ENCODE results near the gene PTGES3.
A peak's percentile ranks its signal among the peaks of the same experiment; 100 is the strongest.
"Not testable (repeated sequence)": the region's sequence is repeated elsewhere in the genome, so short reads cannot be mapped to it uniquely, and the experiment has no call there.

The PTGES3 gene, protein sequence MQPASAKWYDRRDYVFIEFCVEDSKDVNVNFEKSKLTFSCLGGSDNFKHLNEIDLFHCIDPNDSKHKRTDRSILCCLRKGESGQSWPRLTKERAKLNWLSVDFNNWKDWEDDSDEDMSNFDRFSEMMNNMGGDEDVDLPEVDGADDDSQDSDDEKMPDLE

GRCh38 chr12:56688129-56688845 is at the start of gene PTGES3:
PTGES3 (minus strand) TSS chr12:56688284; CDS start chr12:56687999, 285 bp downstream.
- DNase-seq: peak in 55 of 56 donors; percentile 74 to 100 (median 94)

GRCh38 chr12:56728139-56728861 is 40.2 kb upstream of the PTGES3 start:
- DNase-seq: no peak

- not testable (repeated sequence) for DNase-seq
Measured at GRCh38 chr12:56726196-56726675, 38.2 kb upstream of the PTGES3 start.

DNA sequence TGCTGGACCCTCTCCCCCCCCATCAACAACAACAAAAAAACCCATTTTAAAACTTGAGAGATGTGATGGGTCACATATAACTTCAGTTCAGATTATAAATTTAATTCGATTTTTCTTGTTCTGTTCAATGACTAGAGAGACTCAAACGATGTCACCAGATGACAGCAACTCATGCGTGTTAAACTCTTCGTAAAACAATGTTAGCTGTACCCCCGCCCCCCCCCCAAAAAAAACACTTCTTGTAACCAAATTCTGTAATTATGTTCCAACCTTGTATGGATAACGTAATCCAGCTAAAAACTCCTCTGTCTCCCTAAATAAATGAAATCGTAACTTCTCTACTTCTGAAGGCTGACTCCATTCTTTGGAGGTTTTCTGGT is 37.6 kb upstream of the PTGES3 start:
- DNase-seq: no peak

- DNase-seq: peak; percentile 75 to 99 (median 98)
Measured at GRCh38 chr12:56724972-56725722, 37.1 kb upstream of the PTGES3 start, which contains the start of gene NACA. NACA (minus strand) TSS chr12:56725299; CDS start chr12:56724521, 778 bp downstream.

DNA sequence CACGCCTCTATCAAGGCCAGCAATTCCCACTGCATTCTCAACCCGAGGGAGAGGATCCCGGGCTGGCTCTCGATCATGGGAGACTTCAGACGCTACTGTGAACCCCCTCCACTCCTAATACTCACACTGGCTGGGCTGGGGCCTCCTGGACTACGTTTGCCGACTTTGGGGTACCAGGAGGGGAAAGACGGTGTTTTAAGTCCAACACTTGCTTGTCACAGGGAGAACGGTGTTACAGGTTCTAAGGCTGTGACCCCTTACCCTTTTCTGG is 36.6 kb upstream of the PTGES3 start:
- DNase-seq: peak in 10 of 56 donors; percentile 7 to 65 (median 45)

DNA sequence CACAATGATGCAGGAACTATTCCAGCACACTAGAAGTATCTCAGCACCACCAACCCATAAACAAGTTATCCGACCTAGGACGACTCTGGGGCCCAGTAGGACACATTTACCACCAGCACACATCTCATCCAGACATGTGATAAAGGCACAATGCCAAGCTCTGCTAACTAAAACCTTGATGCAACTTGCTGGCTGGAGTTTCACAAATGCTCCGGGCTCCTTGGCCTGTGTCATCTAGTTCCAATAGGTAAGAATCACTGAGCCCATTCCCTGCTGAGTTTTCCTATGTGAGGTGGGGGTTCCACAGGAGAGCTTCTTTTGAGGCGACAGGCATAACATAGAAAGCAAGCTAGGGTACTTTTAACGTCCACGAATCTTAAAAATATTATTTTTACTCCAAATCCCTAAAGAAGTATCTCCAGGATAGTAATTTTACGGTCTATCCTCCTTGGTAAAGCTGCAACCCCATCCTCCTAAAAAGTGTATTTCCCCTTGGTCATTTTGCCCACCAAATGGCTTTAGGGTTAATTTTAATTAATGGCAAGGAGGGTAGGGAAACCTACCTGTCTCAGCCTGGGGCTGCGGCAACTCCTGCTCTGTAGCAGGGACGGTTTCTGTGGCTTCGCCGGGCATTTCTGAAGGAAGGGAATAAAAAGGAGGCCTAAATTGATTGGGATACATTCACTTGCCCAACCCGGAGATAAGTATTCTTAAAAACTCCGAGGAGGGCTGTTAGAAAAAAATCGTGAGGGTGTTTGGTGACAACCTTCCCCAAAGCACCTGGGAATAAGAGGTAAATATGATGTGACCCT is 36.0 kb upstream of the PTGES3 start:
- DNase-seq: peak in 17 of 56 donors; percentile 2 to 48 (median 7)

DNA sequence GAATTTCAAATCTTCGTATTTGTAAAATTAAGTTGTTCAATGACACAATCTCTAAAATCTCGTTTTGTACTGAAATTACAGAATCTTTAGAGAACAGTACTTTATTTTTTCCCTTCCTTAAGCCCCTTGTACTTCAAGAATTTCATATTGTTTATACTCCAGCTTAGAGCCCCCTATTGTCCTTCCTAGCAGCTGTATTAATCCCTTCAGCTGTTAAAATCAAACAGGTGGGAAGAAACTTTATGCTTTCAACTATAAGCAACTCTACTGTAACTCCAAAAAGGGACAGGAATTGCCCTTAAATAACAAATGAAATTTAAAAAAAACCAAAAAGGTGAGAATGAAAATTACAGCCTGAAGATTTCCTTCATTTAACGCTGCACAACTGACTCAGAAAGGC is 35.3 kb upstream of the PTGES3 start:
- DNase-seq: no peak

GRCh38 chr12:56722832-56723231 is 34.7 kb upstream of the PTGES3 start:
- DNase-seq: no peak

DNA sequence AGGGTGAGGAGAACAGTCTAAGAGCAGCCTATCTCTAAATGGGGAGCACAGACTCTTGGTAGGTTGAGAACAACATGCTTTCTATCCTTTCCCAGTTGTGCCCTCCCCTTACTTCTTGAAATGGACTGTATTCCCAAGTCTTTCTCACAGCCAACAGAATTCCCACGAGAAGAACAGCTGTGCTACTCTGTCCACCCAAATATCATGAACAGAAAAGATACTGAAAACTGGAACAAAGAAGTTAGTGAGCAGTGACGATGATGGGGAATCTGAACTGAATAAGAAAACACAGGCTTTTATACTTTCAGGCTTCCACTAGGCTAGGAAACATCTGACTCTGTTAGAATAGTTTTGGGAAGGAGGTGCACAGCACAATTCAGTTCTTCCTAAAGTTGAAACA is 33.6 kb upstream of the PTGES3 start:
- DNase-seq: no peak

DNA sequence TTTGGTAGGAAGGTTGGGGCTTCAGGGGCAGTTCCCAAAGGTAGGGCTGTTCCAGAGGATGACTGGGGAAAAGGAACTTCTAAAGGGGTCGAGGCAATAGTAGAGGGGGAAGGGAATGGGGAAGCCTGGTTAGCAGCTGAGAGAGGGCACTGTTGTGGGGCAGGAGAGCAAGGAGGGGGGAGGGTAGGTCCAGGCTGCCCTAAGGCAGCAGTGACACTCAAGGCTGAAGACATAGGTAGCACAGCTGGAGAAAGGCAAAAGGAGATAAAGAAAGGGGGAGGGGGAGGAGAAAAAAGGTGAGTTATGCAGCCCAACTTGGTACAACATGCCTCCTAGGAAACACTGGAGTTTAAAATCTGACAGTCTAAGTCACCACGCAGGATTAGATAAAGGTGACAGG is 33.1 kb upstream of the PTGES3 start:
- no peak for DNase-seq

DNA sequence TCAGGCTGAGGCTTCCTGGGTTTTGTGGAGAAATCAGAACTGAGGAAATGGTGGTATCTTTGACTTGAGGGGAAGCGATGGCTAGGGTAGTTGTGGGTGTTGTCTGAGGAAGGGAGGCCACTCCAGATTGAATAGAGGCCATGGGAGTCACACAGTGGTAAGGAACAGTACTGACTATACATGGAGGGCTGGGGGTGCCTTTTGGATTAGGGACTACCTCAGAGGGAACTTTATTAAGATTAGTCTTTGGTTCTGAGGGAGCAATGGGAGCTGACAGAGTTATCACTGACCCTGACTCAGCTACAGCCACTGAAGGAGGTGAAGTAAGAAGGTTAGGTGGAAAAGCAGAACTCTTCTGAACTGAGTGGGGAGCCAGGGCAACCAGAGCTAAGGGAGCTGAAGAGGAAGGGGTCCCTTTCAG is 32.7 kb upstream of the PTGES3 start:
- DNase-seq: no peak

DNA sequence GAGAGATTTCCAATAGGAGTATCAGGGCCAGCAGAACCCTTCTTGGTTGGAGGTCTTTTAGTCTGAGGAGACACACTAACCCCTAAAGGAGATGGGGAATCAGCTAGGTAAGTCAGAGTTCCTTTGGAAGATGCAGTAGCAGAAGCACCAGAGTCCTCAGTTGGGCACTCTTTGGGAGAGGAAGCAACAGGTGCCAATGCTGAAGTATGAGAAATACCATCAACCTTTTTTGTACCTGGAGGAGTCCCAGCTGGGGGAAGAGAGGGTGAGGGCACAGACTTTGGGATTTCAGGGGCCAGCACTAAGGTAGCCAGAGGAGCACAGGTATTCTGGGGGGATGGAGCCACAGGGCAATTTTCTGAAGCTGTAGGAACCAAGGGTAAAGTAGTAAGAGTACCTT is 31.0 kb upstream of the PTGES3 start:
- DNase-seq: no peak

DNA sequence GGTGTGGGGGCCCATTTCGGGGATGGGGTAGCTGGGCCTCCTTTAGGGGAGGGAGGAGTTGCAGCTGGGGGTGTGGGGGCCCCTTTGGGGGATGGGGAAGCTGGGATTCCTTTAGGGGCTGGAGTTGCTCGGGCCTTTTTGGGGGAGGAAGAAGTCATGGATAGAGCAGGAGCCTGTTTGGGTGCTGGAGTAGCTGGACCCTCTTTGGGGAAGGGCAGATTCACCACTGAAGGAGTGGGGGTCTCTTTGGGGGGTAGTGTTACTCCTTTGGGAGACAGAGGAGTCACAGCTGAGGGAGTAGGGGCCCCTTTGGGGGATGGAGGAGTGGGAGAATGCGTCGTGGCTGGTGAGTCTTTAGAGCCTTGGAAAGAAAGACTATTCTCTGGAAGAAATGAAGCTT is 30.6 kb upstream of the PTGES3 start:
- DNase-seq: no peak

DNA sequence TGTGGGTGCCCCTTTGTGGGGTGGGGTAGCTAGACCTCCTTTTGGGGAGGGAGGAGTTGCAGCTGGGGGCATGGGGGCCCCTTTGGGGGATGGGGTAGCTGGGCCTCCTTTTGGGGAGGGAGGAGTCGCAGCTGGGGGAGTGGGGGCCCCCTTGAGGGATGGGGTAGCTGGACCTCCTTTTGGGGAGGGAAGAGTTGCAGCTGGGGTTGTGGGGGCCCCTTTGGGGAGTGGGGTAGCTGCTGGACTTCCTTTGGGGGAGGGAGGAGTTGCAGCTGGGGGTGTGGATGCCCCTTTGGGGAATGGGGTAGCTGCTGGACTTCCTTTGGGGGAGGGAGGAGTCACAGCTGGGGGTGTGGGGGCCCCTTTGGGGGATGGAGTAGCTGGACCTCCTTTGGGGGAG is 30.1 kb upstream of the PTGES3 start:
- DNase-seq: no peak

- no peak for DNase-seq
Measured at GRCh38 chr12:56716933-56717880, 29.1 kb upstream of the PTGES3 start.

DNA sequence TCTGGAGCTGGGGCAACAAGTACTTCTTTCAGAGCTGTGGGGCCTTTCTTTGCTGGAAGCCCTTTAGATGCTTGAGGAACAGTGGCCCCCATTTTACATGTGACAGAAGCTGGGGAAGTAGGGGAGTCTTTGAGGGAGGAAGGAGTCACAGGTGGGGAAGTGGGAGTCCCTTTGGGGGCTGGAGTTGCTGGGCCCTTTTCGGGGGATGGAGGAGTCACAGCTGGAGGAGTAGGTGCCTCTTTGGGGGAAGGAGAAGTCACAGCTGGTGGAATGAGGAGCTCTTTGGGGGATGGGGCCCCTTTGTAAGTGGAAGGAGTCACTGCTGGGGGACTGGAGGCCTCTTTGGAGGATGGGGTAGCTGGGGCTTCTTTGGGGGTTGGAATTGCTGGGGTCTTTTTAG is 28.4 kb upstream of the PTGES3 start:
- DNase-seq: no peak

GRCh38 chr12:56715798-56716197 is 27.7 kb upstream of the PTGES3 start:
- DNase-seq: no peak

- DNase-seq: no peak
Measured at GRCh38 chr12:56714431-56714929, 26.4 kb upstream of the PTGES3 start.

GRCh38 chr12:56713345-56713744 is 25.3 kb upstream of the PTGES3 start:
- DNase-seq: no peak
